GM18520 (cell line): ENCODE measurements around the gene RBMS1.

ENCODE experiments used
- ATAC-seq: cut with Tn5 transposase; IDR thresholded peaks from one replicate; pipeline ENCODE4 v1.9.1; 2021; ENCODE audit not compliant: unreplicated experiment

Gene RBMS1

DNA sequence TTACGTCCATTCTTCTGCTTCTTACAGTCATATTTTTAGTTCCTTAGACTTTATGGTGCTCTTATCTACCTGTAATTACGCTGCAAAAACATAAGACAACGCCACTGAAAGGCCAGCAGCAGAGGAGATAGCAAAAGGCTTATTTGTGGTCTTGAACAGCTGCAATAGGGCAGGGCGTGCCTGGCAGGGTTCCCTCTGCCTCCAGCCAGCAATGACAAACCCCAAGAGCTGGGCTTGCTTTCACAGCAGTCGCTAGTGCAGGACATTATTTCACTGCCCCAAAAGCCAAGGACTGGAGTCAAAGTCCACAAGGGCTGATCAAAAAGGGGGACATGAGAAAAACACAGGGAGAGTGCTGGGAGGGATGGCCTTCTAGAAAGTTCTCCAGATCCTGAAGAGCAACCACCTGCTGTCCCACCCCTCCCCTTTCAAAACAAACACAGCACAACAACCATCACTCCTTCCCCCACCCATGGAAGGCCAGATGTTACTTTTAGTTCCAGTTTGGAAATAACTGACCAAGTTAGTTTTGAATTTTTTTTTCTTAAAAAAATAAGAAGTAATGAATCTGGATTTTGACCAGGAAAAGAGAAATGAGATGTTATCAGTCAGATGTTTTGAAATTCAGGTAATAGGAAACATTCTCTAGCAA, 127.8 kb downstream of the RBMS1 start:
- no peak for ATAC-seq

DNA sequence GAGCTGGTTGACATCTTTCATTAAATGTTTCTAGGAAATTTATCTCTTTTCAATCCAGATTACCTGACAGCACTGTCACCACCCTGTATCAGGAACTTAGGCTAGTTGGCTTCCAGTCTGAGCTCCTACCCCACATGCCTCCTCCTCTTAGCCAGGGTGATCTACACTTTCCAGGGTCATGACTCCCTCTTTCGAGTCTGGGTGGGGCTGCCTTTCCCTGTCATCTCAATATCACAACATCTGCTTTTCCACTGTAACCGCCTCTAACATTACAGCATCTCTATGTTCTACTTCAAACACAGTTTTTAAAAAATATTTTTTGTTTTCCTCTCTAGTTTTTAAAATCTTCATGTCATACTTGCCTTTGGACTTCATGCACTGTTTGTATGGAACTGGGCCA, 129.2 kb downstream of the RBMS1 start:
- ATAC-seq = no peak

DNA sequence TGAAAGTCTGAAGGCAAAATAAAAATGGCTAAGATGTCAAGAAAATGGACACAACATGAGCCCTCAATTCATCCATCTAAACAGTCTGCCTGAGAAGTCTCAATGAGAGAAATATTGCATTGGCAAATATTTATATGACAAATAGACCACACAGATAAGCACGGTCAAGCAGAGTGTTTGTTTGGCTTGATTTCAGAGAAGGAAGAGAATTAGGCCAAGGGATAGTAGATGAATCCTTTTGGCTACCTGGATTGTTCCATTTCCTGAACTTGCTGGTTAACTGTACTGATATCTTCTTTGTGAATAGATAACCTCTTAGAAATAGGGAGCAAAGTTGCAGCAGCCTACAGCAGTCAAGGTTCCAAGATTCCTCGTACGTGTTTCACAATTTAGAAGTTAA, 129.6 kb downstream of the RBMS1 start:
- ATAC-seq = no peak

DNA sequence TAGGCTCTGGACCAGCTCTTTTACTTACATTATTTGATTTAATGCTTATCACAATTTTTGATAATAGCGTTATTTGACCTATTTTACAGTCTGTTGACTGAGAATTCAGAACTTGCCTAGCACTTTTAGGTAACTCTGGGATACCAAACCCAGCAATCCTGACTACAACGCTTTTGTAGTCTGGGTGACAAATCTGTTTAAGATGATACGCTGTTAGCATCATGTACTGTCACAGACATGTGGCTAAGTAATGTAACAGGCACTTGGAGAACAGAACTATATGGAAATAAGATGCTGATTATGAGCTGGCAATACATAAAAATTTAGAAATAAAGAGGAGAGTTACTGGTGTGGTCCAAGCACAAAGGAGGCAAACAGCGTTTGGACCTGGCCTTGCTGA, 130.6 kb downstream of the RBMS1 start:
- no peak for ATAC-seq

DNA sequence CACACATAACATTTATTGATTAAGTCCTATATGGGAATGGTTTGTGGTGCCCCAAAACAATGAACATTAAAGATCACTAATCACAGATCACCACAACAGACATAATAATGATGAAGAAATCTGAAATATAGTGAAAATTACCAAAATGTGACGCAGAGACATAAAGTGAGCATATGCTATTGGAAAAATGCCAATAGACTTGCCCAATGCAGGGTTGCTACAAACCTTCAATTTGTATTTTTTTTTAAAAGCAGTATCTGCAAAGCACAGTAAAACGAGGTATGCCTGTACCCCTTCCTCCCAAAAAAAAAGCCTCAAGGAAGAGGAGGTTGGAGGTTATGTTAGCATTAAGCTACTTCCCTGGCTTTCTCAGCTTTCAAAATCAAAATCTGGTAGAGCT, 131.1 kb downstream of the RBMS1 start:
- ATAC-seq = no peak

DNA sequence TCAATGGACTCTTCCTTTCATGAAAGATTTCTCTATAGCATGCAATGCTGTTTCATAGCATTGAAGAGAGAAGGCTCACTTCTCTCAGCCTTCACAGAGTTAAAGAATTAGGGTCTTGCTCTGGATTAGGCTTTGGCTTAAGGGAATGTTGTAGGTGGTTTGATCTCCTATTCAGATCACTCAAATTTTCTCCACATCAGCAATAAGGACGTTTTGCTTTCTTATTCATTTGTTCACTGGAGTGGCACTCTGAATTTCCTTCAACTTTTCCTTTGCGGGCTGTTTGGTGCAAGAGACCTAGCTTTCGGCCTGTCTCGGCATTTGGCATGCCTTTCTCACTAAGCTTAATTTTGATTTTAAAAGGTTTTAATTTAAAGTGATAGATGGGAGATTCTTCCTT, 131.6 kb downstream of the RBMS1 start:
- ATAC-seq = no peak

DNA sequence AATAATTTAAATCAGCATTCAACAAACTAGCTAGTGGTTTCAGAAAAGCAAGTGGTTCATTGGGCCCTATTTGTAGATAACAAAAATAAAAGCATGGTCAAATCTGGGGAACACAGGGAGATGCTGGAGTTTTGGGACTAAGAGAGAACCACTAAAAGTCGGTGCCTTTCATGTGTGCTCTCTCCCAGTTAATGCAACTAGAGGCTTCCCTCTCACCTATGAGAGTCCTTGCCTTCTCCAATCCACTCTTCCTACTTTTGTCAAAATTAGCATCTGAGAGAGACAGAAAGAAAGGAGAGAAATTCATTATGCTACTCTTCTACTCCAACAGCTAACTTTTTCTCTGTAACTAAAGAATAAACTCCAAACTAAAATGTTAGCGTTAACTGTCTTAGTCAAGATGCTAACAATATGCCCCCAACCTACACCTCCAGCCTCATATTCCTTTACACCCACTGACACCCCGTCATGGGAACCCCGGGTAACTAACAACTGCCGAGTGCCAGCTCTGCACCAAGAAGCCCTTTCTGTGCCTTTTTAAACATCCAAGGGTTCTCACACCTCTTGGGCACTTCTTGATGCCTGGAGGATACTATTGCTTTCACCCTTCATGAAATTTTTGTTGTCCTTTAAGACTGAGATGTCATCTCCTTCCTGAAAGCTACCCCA, 133.4 kb downstream of the RBMS1 start:
- no peak for ATAC-seq

DNA sequence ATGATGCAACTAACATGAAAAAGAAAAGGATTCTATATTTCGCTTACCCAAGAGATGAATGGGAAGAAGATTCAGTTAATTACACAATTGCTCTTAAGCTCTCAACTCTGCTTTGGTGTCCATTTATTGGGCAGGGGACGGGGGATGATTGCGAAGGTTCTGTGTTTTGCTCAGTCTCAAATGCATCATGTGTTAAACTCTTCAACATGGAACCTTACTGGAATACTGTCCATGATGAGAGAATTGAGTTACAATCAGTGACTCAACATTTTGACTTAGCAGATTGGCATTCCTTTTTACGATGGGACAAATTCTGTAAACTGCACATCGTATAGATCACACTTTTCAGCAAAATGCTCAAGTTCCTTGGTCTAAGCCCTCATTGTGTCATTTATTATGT, 135.6 kb downstream of the RBMS1 start:
- ATAC-seq = no peak

DNA sequence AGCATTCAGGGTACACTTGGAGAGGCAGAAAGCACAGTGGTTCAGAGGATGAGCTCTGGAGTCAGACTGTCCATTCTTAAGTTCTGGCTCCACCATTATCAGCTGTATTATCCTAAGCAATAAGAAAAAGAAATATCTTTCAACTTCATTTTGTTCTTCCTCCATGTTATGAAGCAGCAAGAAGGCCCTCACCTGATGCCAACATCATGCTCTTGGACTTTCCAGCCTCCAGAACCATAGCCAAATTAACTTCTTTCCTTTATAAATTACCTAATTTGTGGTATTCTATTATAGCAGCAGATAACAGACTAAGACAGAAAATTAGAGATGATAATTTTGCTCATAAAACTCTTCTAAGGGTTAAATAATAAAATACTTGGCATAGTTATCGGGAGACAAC, 137.1 kb downstream of the RBMS1 start:
- no peak for ATAC-seq

DNA sequence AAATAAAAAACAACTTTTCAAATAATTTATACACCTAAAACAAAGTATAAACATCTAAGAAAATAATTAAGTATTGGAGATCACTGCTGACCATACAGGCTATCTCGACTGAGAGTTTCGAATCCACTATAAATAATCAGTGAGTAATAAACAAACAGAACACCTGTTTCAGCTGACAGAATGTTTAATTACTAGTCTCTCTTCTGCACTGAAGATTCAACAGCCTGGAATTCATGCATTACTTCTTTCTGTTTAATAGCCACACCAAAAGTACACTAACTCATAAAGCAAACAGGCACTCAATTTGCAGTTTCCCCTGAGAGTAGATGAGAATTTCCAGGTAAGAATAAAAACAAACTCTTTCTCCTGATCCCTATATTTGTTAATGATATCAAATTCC, 138.5 kb downstream of the RBMS1 start:
- ATAC-seq = no peak

DNA sequence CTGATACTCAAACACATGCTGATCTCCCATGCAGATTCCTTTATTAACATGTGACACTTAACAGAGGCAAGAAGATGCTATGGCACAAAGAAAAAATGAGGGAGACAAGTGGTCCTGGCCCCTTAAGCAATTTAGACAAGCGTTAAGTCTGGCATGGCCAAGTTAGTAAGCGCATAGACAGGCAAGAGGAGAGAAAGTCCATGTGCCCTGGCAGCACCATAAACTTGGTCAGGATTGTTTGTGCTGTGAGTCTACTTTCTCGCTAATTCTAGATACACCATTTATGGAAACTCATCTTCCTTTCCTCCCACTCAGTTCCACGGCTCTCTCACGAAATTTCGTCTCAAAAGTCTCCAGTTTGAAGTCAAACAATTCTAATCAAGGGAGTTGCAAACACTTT, 138.9 kb downstream of the RBMS1 start:
- ATAC-seq = no peak

DNA sequence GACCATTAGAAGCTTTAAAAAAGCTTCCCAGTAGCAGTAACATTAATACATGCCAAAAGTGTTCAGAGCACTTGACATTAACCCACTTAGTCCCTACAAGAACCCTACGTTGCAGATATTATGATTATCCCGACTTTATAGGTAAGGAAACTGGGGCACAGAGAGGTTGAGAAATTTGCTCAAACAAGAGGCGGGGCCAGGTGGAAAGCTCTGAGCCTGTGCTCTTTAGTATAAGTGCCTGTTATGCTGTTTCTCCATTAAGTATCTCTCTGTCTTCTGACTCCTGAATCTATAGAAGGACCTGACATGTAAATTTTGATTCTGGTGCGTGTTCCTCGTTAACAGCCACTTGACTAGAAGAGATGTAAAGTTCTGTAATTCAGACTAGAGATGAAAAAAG, 139.8 kb downstream of the RBMS1 start:
- no peak for ATAC-seq

DNA sequence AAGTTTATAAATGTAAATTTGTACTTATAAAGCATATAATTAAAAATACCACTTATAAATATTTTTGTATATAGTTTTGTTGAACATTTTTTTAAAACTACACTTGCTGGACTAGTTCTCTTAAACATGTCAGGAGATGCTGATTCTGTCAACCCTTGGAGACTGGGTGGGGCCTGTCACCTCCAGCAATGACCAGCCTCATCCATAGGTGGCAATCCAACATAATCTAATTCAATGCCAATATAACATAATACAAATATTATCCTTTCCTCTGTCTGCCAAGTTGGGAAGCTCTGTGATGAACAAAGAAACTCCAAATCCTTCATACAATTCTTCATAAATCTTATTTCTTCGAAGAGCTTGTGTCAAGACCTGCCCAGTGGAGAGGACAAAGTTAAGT, 140.4 kb downstream of the RBMS1 start:
- no peak for ATAC-seq

DNA sequence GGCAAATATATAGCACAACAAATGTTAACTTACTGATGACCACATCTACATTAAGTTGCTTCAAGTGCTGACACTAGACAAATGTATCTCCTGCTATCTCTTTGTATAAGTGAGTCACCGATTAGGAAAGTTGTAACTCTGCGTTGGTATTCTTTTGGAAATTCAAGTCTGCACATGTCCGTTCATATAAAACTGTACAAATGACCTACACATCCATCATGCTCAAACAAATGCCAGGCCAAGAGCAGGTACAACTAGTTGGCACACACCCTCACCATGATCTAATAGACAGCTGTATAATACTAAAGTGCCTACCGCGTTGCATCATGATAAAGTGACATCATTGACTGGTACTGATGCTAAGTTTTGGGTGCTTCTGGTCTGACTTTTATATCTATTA, 141.1 kb downstream of the RBMS1 start:
- ATAC-seq = no peak

DNA sequence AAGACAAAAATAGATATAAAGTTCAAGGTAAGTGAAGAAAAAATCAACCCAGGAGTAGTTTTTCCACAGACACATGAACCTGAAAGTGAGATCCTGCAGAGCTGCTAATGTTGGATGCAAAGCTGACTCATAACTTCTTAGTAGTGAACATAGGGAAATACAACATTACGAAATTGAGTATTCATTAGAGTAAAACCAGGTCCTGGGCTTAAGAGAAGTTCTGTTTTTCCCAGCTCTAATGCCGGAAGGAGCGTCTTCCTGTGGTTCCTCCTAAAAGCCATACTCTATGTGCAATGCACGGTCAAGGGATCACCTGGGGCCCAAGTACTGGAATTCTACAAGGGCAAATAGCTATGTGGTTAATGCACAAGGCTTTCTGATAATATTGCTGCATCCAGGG, 141.7 kb downstream of the RBMS1 start:
- no peak for ATAC-seq

DNA sequence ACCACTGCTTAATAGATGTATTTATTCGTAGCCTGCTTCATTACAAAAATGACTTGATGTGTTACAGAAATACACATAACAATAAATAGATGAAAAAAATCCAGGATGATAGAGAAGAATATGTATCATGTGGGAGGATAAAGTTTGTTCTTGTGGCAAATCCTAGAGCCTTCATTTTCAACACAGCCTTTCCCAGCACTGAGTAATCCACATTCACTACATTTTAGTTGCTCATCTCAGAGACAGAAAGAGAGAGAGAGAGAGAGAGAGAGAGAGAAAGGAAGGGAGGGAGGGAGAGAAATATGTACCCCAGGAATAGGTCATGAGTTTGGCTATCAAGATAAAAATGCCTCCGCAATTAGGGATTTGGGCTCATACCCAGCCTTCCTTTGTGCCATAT, 144.3 kb downstream of the RBMS1 start:
- ATAC-seq = no peak

DNA sequence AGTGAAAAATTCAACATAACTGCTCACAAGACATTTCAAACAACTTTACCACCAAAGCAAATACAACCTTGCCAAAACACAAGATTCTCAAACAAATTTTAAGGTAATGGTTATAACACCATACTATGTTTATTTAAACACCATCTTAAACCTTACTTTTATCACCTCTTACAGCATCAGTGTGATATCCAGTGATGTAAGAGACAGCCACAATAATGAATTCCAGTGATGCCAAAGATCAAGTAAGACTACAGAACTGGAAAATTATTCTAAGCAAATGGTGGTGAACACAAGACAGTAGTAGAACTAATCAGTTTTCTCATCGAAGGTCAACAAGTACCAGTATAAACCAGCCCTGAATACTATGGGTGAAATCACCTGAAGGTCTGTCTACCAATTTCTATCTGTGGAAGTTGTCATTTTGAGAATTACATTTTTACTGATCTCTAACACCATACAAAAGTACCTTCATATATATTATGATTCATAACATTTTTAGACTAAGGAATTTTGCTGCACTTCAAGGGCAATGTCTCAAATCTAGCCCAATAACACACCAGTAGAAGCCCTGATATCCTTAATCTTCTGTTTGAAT, 146.2 kb downstream of the RBMS1 start:
- no peak for ATAC-seq

DNA sequence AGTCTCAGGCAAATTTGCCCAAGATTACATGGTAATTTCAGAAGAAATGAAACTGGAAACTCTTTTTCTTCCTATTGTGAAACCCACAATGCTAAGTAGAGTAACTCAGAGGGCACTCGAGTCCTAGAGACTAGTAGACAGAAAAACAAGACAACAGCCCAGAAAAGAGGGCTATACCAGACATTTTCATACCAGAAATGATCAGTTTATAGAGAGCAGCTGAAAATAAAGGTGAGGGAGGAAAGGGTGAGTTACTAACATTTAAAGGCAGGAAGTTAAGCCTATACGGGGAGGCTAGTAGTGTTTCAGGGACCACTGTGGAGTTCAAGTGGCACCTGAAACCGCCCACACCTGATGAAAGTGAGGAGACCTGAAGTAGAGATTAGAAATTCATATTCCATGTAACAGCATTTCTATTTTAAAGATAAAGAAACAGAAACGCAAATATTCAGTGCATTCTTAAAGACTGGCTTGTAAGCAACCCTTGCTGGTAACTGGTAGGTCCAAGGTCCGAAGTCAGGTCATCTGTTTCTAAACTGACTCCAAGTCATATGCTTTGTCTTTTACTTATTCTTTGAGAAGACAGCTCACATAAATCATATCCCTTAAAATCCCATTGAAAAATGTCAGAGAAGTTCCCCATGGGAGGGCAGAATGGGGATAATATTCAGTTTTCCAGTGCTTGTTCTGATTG, 148.4 kb downstream of the RBMS1 start:
- no peak for ATAC-seq

DNA sequence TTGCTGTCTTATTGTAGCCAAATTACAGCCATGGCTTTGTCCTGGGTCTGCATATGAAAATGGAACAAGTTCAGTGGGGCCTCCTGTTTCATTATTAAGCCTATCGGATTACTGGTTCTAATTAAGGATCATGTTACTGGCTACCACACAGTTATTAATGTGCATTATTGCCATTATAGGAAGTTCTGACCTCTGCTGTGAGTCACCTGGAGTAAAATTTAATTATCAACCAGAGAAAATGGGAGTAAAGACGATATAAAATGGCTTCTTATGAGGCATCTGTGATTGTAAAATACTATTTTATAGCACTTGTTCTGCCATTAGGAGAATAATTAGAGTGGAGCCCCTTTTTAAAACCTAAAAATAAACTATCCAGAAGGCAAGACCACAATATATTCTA, 150.2 kb downstream of the RBMS1 start:
- ATAC-seq = no peak

DNA sequence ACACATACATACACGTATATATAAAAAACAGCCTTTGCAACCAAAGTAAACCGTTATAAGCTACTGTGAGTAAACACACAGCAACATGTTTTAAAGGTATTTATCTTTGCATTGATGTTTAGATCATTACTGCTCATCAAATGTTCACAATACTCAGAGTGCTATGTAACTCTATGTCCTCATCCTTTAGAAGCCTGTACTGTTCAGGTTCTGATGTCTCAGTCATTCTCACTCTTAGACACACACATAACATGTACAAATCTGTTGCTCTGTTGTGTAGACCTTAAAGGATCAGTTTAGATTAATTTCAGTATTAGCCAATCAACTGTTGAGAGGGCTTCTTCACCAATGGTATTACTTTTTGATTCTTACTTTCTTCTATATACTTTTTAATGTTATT, 153.9 kb downstream of the RBMS1 start:
- ATAC-seq = no peak

DNA sequence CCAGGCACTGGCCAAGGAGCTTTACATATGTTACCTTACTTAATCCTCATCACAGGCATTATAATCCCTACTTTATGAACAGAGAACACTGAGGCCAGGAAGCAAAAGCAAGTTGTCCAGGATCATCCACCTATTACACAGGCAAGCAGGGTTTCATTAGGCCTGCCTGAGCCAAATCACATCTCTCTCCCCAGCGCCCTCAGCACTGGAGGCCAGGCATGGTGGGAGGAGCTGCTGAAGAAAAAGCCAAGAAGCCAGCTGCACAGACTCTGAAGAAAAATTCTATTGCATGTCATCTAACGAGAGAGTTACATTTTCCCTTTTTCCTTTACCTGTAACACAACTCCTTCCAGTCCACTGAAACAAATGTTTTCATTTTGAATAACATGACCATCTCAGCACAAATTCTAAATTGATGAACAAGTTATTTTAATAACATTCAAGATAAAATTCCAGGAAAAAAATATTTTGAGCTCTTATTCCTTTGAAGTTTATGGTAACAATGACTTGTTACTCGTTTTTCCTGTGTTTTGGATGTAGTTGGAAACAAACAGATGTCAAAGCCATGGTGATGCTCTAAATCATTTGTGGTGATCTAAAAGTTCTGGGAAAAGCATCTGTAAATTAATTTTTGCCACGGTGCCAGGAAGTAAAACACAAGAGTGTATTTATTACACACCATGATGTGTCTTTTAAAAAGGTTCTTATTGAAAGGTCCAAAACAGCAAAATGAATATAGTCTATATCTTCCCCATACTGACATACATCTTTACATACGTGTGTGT, 154.5 kb downstream of the RBMS1 start:
- ATAC-seq = no peak
